Loucy (cell line): ENCODE data around the gene EEF1E1.

ENCODE experiments used
- EZH2phosphoT487 ChIP-seq: fragments of 200-600 bp; IDR thresholded peaks from 2 replicates; pipeline ENCODE4 v1.6.1; 2018; ENCODE audit warnings: antibody characterized with exemption, mild to moderate bottlenecking, moderate library complexity, borderline replicate concordance
- TF ChIP-seq, protein P1 (sequence below): fragments of 200-600 bp; sonication (generic); conservative IDR thresholded peaks from 2 replicates; pipeline ENCODE4 v1.5.1; 2014; ENCODE audit warnings: mild to moderate bottlenecking, antibody characterized with exemption, low read length

DNA sequence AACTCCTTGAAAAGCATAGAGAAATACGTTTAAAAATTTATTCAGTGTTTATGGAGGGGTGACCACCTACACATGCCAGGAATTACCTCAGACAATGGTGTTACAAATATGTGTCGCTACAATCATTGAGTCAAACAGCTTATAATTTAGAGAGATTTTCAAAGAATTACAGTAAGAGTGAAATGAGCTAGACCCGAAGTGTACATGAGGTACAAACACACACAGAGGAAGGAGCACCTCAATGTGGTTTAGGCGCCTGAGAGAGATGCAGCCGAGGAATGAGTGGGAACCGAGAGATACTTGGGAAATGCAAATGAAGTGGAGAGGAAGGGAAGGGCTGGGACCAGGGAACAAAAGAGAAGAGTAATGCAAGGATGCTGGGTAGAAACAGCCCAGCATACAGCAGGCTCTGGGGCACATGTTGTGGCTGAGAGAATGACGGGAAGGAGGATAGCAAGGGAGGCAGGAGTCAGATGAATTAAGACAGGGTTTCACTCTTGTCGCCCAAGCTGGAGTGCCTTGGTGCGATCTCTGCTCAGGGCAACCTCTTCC, 15.5 kb downstream of the EEF1E1 start:
- TF ChIP-seq, protein P1, sequence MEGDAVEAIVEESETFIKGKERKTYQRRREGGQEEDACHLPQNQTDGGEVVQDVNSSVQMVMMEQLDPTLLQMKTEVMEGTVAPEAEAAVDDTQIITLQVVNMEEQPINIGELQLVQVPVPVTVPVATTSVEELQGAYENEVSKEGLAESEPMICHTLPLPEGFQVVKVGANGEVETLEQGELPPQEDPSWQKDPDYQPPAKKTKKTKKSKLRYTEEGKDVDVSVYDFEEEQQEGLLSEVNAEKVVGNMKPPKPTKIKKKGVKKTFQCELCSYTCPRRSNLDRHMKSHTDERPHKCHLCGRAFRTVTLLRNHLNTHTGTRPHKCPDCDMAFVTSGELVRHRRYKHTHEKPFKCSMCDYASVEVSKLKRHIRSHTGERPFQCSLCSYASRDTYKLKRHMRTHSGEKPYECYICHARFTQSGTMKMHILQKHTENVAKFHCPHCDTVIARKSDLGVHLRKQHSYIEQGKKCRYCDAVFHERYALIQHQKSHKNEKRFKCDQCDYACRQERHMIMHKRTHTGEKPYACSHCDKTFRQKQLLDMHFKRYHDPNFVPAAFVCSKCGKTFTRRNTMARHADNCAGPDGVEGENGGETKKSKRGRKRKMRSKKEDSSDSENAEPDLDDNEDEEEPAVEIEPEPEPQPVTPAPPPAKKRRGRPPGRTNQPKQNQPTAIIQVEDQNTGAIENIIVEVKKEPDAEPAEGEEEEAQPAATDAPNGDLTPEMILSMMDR = no peak
- TF ChIP-seq EZH2phosphoT487 = no peak
